Activated CD8-positive, alpha-beta memory T cell treated with anti-CD3 and anti-CD28 coated beads, Interleukin-2, amount 50 U/mL, for 1 hour (primary cell): ENCODE data around the gene TEC.

Experiments used
- DNase-seq: peaks from one replicate; pipeline ENCODE4 v3.0.0-alpha.2; 2020; ENCODE audit errors: extremely low read depth

The TEC gene

GRCh38 chr4:48163746-48164145 is 105.9 kb downstream of the TEC start:
- no peak for DNase-seq

GRCh38 chr4:48162162-48162561 is 107.5 kb downstream of the TEC start:
- no peak for DNase-seq

DNA sequence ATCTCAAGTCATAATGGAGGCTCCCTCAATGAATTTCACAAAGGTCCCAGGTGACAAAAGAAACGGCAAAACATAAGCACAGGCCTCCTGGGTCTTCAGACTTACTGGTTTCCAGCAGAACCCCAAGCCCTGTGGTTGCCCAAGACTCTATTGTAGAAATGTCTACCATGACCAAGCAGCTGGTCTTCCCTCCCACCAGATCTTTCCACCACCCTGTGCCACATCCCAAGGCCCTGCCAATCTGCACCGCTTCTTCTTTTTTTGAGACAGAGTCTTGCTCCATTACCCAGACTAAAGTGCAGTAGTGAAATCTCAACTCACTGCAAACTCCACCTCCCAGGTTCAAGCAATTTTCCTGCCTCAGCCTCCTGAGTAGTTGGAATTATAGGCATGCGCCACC is 112.4 kb downstream of the TEC start:
- DNase-seq = no peak

GRCh38 chr4:48156423-48156822 is 113.2 kb downstream of the TEC start:
- DNase-seq = no peak

DNA sequence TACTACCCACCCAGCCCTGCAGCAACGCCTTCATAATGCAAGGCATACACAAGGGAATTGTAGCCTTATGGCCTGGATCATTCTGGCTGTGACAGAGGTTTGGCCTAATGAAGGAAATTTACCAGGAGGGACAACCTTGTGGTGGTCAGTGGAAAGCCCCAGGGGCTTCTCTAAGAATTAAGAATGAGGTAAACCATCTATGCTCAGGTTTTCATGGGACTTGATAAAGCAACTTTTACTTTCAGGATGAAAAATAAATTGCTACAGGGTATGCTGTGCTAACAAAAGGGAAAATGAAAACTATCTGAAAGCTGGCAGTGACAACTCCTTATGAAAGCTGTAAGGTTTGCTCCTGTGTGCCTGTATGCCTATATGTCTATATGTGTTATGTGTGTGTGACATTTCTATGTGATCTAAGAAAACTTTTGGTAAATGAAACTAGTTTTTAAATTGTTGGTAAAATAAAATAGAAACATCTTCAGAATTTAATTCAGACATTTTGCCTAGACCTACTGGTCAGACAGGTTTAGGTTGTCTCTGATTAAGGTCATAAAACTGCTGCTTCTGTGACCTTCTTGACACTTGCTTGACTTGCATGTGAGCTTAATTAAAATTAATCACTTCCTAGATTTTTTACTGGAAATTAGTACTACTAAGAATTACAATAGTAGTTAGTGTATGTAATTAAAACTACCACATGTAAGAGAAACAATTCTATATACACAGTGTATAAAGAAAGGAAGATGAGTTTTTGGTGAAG is 115.7 kb downstream of the TEC start:
- DNase-seq = no peak

GRCh38 chr4:48152259-48152658 is 117.4 kb downstream of the TEC start:
- DNase-seq = no peak

- no peak for DNase-seq
Observed at GRCh38 chr4:48149827-48150370, 119.7 kb downstream of the TEC start.

- DNase-seq = no peak
Observed at GRCh38 chr4:48147621-48148020, 122.0 kb downstream of the TEC start.

GRCh38 chr4:48141048-48141447 is 128.6 kb downstream of the TEC start:
- no peak for DNase-seq

GRCh38 chr4:48139691-48140090 is 129.9 kb downstream of the TEC start:
- no peak for DNase-seq

DNA sequence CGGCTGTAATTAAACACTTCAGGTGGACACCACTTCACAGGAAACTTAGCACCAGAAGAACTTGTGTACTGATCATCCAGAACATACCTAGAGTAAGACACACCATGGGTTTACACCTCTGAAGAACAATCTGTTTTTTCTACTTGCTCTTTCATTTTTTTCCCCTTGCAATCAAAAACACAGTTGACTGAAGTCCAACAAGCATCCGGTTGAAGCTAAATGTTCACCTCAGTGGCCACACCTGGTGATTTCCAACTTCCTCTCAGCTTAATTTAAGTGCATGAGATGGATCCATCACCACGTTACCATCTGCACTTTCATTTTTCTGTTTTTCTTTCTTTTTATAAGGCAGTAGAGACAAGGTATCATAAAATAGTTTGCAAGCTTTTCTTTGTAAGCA is 130.7 kb downstream of the TEC start:
- no peak for DNase-seq

GRCh38 chr4:48138511-48138910 is 131.1 kb downstream of the TEC start:
- DNase-seq = no peak

- no peak for DNase-seq
Observed at GRCh38 chr4:48137846-48138245, 131.8 kb downstream of the TEC start.

DNA sequence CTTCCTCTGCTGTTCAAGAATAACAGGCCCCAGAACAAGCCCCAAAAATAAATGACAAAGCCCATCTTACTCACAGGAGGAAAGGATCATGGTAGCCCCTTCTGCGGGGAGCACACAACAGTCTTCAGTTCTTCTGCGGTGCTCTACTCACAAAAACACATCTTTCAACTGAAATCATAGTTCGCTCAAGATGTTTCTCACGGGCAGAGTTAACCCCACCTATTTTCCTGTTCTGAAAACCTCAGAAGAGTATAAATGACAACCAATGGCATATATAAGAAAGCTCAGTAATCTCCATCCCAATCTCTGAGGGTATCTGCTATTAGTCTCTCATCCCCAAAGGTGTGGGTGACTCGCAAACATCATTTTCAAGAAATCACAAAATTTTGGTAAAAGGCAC is 135.6 kb downstream of the TEC start, which contains the start of gene TXK:
TXK (minus strand) TSS at position 170 of the 400 bp plus-strand sequence; CDS start at position 90, 80 bp downstream.
- no peak for DNase-seq

- no peak for DNase-seq
Observed at GRCh38 chr4:48133669-48134068, 136.0 kb downstream of the TEC start.

DNA sequence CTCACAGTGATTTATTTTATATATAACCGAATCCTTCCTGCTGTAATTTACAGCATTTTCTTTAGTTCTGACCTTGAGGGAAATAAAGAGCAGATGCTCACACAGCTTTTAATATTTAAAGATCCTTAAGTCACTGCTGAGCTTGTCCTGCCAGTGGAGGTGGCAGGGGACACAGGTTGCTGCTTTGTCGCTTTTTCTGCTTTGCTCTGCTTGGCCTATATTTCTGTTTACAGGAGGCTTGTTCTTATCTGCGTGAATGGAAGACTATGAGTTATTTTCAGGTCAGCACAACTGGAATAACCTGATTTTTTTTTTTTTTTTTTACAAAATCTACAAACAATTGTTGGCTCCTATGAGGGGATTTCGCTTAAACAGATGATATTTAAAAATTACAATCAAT is 137.9 kb downstream of the TEC start:
- no peak for DNase-seq

DNA sequence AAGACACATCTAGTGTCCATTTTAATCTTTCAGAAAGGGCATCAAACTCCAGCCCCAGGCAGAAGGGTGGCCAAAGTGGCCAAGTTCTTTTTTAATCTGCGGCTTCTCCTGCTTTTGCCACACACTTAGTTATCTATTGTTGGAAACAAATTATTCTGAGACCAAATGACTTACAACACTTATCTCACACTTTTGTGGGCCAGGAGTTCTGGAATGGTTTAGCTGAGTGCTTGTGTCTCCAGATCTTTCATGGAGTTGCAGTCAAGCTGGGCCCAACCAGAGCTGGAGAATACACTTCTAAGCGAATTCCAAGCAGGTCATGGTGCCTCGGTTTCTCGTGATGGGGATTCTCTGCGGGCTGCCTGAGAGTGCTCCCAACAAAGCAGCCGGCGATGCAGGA is 139.5 kb downstream of the TEC start:
- DNase-seq = no peak

- no peak for DNase-seq
Observed at GRCh38 chr4:48129307-48130014, 140.2 kb downstream of the TEC start.

- DNase-seq = peak; percentile 38
Observed at GRCh38 chr4:48127682-48128404, 141.8 kb downstream of the TEC start.

- no peak for DNase-seq
Observed at GRCh38 chr4:48127231-48127630, 142.4 kb downstream of the TEC start.

DNA sequence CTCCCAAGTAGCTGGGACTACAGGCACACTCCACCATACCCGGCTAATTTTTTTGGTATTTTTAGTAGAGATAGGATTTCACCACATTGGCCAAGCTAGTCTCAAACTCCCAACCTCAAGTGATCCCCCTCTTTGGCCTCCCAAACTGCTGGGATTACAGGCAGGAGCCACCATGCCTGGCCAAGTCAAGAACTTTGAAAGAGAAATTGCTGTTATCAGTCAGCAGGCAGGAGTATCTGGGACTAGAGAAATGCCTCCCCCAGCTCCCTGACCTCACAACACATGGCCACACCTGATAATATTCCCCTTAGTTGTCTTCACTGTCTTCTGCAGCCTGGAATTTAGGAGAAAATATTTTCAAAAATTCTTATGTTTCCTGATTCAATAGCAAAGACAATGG is 143.0 kb downstream of the TEC start:
- no peak for DNase-seq

- DNase-seq = no peak
Observed at GRCh38 chr4:48124870-48125269, 144.8 kb downstream of the TEC start.
